Gastrocnemius medialis (tissue), 4 donors: ENCODE data around the gene DRAM2. TPM values are rescaled to one million over a fixed set of nuclear protein-coding genes. Genes with fewer than 3 reads are reported as not detected.
"Not testable (repeated sequence)": the region's sequence is repeated elsewhere in the genome, so short reads cannot be mapped to it uniquely, and the experiment has no call there.

Source experiments
- ATAC-seq, 2 donors: fragments of 150-250 bp; one replicate each; pipeline ENCODE4 v1.9.1; 2016
- DNase-seq, 2 donors: peaks; one replicate each; pipeline ENCODE4 v3.0.0-alpha.2; 2019
- H3K27ac ChIP-seq, 4 donors: fragments of 200-600 bp; sonication (generic); 1 replicate in 1 of 4; 2 replicates in 3 of 4; pipeline ENCODE4 v1.5.1; 2016 to 2018; ENCODE audit warnings: mild to moderate bottlenecking in 2 of 4, moderate library complexity in 1 of 4
- H3K27me3 ChIP-seq, 3 donors: fragments of 200-600 bp; sonication (generic) in 2 of 3; 1 replicate in 1 of 3; 2 replicates in 2 of 3; pipeline versions ENCODE4 v1.5.1 to v1.6.0; 2016 to 2019; ENCODE audit warnings: mild to moderate bottlenecking in 1 of 3, moderate library complexity in 1 of 3
- H3K36me3 ChIP-seq, 2 donors: fragments of 200-600 bp; sonication (generic) in 1 of 2; one replicate each; pipeline ENCODE4 v1.5.1; 2017 to 2018
- H3K4me1 ChIP-seq, 2 donors: fragments of 200-600 bp; sonication (generic) in 1 of 2; one replicate each; pipeline ENCODE4 v1.5.1; 2016 to 2017; ENCODE audit warnings: mild to moderate bottlenecking in 2 of 2
- H3K4me3 ChIP-seq, 4 donors: fragments of 200-600 bp; sonication (generic) in 3 of 4; 1 replicate in 1 of 4; 2 replicates in 3 of 4; pipeline ENCODE4 v1.5.1; 2016 to 2019; ENCODE audit warnings: mild to moderate bottlenecking in 2 of 4
- H3K9me3 ChIP-seq, 3 donors: fragments of 200-600 bp; sonication (generic) in 2 of 3; 1 replicate in 1 of 3; 2 replicates in 2 of 3; pipeline ENCODE4 v1.5.1; 2016 to 2019
- POLR2A ChIP-seq, 2 donors: fragments of 450-650 bp; IDR thresholded peaks; one replicate each; pipeline ENCODE4 v1.6.1; 2017; ENCODE audit warnings: antibody characterized with exemption in 2 of 2, mild to moderate bottlenecking in 2 of 2, moderate library complexity in 2 of 2
- in situ Hi-C, 4 donors: fragments of 200-750 bp; cut with MboI; loops; one replicate each; pipeline versions ENCODE4 v1.15.0 to v1.8.0; 2017; ENCODE audit warnings: low sequenced_read_pairs in 4 of 4
- intact Hi-C: fragments of 100-400 bp; cut with DNase I; formaldehyde crosslinking; loops from one replicate; pipeline ENCODE4 v1.15.1; 2023; ENCODE audit warnings: low total_unique reads
- total RNA-seq, 4 donors: library from RNA; depleted of rRNA; stranded (reverse); fragments of >200 nt; gene quantifications; one replicate each; pipeline versions ENCODE4 v1.1.0 to v1.2.3, GENCODE V29; 2016
- TF ChIP-seq, protein P1 (sequence below), 5 experiments: fragments of 450-650 bp in 3 of 5; fragments of 200-600 bp in 2 of 5; sonication (generic) in 2 of 5; IDR thresholded peaks in 4 of 5; conservative IDR thresholded peaks in 1 of 5; 1 replicate in 4 of 5; 2 replicates in 1 of 5; pipeline ENCODE4 v1.5.1; 2016 to 2019; ENCODE audit warnings: antibody characterized with exemption in 5 of 5, mild to moderate bottlenecking in 3 of 5, moderate library complexity in 3 of 5

Gene DRAM2
- total RNA-seq, 4 donors from 2014 or later, result 28.9 to 47.1 (median 36.7) TPM

DNA sequence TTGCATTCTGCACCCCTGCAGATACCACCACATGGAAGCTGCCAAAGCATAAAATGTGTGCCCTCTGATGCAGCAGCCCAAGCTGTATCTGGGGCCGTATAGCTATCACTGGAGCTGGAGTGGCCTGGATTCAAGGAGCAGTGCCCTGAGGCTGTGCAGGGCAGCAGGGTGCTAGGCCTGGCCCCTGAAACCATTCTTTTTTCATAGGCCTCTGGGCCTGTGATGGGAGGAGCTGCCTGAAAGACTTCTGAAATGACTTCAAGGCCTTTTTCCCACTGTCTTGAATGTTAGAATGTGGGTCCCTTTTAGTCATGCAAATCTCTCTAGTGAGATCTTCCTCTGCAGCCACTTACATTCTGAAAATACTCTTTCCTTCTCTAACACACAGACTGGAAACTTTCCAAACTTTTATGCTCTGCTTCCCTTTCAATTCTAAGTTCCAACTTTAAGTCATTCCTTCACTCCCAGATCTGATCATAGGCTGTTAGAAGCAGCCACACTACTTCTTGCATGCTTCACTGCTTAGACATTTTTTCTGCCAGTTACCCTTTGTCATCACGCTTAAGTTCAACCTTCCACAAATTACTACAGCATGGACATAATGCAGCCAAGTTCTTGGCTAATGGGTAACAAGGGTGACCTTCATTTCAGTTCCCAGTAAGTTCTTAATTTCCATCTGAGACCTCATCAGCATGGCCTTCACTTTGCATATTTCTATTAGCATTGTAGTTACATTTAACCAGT lies 42.4 kb downstream of the DRAM2 start:
- ATAC-seq (no peak), DNase-seq (no peak)
- Histone ChIP-seq H3K4me1 (no peaks in the 10 kb centered on the region), H3K9me3 (no peaks in the 10 kb centered on the region), H3K4me3 (no peak overlapping the region), H3K27ac (no peak overlapping the region), H3K27me3 (no peaks in the 10 kb centered on the region), H3K36me3 (no peaks in the 10 kb centered on the region)
- TF ChIP-seq, protein P1, sequence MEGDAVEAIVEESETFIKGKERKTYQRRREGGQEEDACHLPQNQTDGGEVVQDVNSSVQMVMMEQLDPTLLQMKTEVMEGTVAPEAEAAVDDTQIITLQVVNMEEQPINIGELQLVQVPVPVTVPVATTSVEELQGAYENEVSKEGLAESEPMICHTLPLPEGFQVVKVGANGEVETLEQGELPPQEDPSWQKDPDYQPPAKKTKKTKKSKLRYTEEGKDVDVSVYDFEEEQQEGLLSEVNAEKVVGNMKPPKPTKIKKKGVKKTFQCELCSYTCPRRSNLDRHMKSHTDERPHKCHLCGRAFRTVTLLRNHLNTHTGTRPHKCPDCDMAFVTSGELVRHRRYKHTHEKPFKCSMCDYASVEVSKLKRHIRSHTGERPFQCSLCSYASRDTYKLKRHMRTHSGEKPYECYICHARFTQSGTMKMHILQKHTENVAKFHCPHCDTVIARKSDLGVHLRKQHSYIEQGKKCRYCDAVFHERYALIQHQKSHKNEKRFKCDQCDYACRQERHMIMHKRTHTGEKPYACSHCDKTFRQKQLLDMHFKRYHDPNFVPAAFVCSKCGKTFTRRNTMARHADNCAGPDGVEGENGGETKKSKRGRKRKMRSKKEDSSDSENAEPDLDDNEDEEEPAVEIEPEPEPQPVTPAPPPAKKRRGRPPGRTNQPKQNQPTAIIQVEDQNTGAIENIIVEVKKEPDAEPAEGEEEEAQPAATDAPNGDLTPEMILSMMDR (IDR thresholded peaks at IDR 0.05 in 4 of 5, conservative IDR thresholded peaks at IDR 0.05 in 1 of 5), result no peak
- no peak for TF ChIP-seq POLR2A (IDR thresholded peaks at IDR 0.05)
- intact Hi-C loops (no loop called here), in situ Hi-C loops (no loop called here)

DNA sequence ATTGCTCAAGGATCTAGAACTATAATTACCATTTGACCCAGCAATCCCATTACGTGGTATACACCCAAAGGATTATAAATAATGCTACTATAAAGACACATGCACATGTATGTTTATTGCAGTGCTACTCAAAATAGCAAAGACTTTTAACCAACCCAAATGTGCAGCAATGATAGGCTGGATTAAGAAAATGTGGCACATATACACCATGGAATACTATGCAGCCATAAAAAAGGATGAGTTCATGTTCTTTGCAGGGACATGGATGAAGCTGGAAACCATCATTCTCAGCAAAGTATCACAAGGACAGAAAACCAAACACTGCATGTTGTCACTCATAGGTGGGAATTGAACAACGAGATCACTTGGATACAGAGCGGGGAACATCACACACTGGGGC lies 44.5 kb downstream of the DRAM2 start:
- H3K36me3 ChIP-seq, DNase-seq, H3K27me3 ChIP-seq, H3K4me1 ChIP-seq, ATAC-seq, H3K4me3 ChIP-seq, H3K27ac ChIP-seq, H3K9me3 ChIP-seq, intact Hi-C loops, in situ Hi-C loops: not testable (repeated sequence)

DNA sequence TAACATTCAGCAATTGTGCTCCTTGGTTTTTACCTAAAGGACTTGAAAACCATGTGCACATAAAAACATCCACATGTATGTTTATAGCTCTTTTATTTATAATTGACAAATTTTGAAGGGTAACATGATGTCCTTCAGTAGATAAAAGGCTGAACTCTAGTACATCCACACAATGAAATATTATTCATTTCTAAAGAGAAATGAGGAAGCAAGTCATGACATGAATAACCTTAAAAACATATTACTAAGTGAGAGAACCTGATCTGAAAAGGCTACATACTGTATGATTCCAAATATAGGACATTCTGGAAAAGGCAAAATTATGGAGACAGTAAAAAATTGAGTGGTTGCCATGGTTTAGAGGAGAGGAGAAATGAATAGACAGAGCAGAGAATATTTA lies 50.3 kb downstream of the DRAM2 start:
- no peak for ATAC-seq
- in situ Hi-C loops, result no loop called here

DNA sequence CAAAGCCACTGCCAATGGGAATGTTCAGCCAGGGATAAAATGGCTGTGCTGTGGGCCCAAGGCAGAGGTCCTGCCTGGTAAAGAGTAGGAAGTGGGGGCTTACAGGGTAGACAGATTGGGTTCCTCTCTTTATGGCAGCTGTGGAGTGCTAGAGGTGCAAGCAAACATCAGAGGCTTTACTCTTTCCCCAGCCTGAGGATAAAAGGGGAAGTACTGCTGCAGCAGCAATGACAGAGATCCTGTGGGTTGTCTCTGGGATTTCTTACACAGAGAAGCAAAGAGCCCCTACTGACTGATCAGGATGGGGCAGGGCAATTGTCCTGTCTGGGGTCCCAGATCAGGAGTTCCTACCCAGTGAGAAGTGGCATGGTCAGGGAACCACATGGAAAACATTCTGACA lies 54.2 kb downstream of the DRAM2 start:
- H3K27me3 ChIP-seq, result no peaks in the 10 kb centered on the region
- H3K4me1 ChIP-seq, result no peaks in the 10 kb centered on the region
- TF ChIP-seq, protein P1 (IDR thresholded peaks at IDR 0.05 in 4 of 5, conservative IDR thresholded peaks at IDR 0.05 in 1 of 5), result no peak
- no peak for TF ChIP-seq POLR2A (IDR thresholded peaks at IDR 0.05)
- H3K9me3 ChIP-seq, result no peaks in the 10 kb centered on the region
- H3K27ac ChIP-seq, result no peak overlapping the region
- intact Hi-C loops (no loop called here), in situ Hi-C loops (no loop called here)
- ATAC-seq (no peak), DNase-seq (no peak)
- H3K4me3 ChIP-seq, result no peak overlapping the region
- H3K36me3 ChIP-seq, result no peaks in the 10 kb centered on the region

More for the DNA sequence above, 50.3 kb downstream of the DRAM2 start:
- TF ChIP-seq POLR2A (IDR thresholded peaks at IDR 0.05), result no peak
- TF ChIP-seq, protein P1 (IDR thresholded peaks at IDR 0.05 in 4 of 5, conservative IDR thresholded peaks at IDR 0.05 in 1 of 5), result no peak
- no peak overlapping the region for H3K4me3 ChIP-seq
- no peaks in the 10 kb centered on the region for H3K36me3 ChIP-seq
- intact Hi-C loops, result no loop called here
- no peak overlapping the region for H3K27ac ChIP-seq
- H3K4me1 ChIP-seq, result no peaks in the 10 kb centered on the region
- no peak for DNase-seq
- H3K9me3 ChIP-seq, result no peaks in the 10 kb centered on the region
- H3K27me3 ChIP-seq, result no peaks in the 10 kb centered on the region

DNA sequence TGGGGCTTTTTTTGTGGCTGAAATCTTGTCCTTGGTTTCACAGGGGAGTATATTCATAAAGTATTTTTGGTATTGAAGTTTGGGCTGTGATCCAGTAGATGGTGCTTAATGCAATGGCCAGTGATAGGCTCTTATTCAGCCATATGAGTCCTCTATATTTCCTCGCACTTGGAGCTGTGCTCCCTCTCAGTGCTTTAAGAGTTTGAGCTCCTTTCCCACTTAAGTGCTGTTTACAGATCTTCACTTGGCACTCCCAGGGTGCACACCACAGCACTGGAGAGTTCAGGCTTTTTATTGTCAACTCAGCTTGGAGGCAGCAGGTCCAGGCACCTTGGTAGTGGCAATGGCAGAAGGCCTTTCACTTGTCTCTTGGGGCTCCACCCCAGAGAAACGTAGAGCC lies 54.9 kb downstream of the DRAM2 start:
- ATAC-seq, result no peak
- in situ Hi-C loops, result no loop called here
- no peak for TF ChIP-seq POLR2A (IDR thresholded peaks at IDR 0.05)
- H3K4me1 ChIP-seq, result no peaks in the 10 kb centered on the region
- intact Hi-C loops, result no loop called here
- H3K9me3 ChIP-seq, result no peaks in the 10 kb centered on the region
- H3K27ac ChIP-seq, result no peak overlapping the region
- H3K36me3 ChIP-seq, result no peaks in the 10 kb centered on the region
- no peak overlapping the region for H3K4me3 ChIP-seq
- DNase-seq, result no peak
- H3K27me3 ChIP-seq, result no peaks in the 10 kb centered on the region
